HG03064 (cell line): ENCODE data around the gene APOB.
"Not testable (repeated sequence)": the region's sequence is repeated elsewhere in the genome, so short reads cannot be mapped to it uniquely, and the experiment has no call there.

Source experiments
- ATAC-seq: cut with Tn5 transposase; IDR thresholded peaks from one replicate; pipeline ENCODE4 v1.9.1; 2021; ENCODE audit warnings: low read depth; ENCODE audit not compliant: unreplicated experiment

The APOB gene

GRCh38 chr2:21035282-21035973, 8.4 kb downstream of the APOB start:
- ATAC-seq: no peak

DNA sequence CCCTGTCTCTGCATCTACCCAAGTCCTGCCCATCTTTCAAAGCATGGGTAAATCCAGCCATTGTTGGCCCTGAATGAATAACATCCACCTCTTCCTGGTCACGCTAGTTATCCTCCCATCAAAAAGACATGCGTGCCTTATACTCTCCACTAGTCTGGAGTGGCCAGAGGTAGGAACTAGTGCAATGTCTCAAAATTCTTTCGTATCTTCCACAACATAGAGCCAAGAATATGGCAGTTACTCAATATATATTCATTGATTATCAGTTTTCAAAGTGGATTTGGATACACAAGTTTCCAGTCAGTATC, 8.9 kb downstream of the APOB start:
- ATAC-seq: no peak

GRCh38 chr2:21034156-21034971, 9.5 kb downstream of the APOB start:
- ATAC-seq: no peak

DNA sequence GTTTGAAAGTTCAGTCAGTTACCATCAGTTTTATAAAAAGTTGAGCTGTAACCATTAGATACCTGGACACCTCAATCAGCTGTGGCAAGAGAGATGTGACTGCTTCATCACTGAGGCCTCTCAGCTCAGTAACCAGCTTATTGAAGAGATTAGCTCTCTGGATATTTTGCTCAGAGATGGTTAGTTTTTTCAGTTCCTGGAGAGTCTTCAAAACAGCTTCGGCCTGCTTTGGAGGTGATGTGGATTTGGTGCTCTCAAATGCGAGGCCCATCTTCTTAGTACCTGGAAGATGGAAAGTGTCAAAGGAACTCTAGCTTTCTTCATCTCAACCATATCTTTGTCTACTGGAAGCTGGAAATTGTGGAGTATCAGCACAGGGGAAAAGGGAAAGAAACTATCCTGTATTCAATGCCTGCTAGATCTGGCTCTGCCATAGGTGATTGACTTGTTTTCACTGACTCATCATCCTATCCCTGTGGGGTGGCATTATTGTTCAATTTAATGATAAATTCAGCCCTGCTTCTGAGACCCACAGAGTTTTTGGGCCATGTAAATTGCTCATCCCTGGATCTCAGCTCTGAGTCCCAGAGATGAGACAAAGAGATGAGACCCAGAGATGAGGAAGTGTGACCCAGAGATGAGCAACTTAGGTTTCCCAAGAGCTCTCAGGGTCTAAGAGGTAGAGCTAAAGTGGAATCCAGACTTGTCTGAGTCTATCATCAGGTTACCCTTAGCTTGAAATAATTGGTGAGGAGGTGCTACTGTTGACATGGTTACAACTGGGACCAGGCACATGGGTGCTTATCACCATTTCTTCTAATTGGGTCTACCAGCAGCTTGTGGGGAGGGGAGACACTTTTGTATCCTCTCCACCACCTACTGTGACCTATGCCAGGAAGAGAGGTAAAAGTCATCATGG, 10.4 kb downstream of the APOB start:
- ATAC-seq: no peak

GRCh38 chr2:21032338-21033236, 11.3 kb downstream of the APOB start:
- ATAC-seq: no peak

- no peak for ATAC-seq
Measured at GRCh38 chr2:21030983-21031968, 12.6 kb downstream of the APOB start.

GRCh38 chr2:21029519-21029918, 14.4 kb downstream of the APOB start:
- ATAC-seq: no peak

GRCh38 chr2:21028951-21029350, 14.9 kb downstream of the APOB start:
- ATAC-seq: not testable (repeated sequence)

DNA sequence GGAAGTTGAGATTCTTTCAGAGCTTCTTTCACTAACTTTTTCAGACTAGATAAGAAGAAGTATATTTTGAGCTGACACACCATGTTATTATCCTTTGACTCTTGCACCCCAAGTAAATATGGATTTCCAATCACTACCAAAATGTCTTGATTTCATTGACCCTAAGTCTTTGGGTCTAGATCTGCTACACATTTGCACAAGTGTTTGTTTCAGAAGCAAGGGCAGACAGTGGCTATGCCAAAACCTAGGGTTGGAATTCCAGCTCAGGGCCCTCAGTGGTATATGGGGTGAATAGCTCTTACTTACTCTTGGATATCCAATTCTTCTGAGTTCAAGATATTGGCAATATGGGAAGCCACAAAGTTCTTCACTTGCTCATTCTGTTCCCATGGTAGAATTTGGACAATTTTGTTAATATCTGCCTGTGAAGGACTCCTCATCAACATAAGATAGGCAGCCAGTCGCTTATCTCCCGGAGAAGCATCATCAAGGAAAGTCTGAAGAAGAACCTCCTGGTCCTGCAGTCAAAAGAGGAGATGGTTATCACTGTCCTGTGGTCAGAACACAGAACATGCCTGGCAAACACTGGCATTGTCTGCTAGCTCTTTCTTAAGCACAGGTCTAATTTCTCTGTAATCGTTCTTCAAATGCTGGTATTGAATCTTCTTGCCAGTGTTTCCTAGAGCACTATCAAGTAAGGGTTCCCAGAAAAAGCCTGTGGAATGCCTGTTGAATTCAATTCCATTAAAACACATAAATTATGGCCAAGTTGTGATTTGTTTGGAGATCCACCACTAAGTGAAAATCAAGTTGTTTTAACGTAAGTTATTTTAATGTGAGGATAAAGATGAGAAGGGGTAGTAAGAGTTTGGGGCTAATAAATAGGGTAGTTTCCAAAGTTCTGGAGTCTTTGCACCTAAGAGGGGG, 15.6 kb downstream of the APOB start:
- ATAC-seq: no peak

DNA sequence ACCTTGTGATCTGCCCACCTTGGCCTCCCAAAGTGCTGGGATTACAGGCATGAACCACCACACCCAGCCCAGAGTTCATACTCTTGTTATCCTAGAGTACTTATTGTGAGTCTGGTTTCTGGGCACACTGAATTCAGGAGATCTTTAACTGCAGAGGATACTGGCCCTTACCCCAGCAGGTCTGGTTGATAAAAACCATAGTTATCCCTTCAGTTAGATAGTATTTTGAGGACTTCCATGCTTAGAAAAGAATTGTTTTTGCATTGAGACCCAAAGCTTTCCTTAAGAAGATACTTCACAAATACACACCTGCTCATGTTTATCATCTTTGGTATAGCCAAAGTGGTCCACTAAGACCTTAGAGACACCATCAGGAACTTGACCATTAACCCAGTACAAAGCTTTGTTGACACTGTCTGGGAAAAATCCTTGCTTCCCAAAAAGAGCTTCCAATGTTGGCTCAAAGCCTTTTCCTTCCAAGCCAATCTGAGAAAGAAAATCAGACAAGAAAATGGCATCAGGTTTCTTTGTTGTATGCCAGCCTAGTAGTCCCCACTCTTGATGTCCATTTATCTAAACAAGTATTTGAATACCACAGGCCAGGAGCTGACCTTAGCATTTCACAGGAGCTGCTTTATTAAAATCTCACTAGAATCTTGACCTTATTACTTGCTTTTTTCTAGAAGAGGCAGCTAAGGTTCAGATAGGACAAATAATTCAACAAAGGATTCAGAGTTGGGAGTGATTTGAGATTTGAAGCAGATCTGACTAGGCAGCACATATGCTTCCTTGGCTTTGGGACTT, 17.2 kb downstream of the APOB start:
- no peak for ATAC-seq

- no peak for ATAC-seq
Measured at GRCh38 chr2:21025690-21026478, 18.0 kb downstream of the APOB start.

DNA sequence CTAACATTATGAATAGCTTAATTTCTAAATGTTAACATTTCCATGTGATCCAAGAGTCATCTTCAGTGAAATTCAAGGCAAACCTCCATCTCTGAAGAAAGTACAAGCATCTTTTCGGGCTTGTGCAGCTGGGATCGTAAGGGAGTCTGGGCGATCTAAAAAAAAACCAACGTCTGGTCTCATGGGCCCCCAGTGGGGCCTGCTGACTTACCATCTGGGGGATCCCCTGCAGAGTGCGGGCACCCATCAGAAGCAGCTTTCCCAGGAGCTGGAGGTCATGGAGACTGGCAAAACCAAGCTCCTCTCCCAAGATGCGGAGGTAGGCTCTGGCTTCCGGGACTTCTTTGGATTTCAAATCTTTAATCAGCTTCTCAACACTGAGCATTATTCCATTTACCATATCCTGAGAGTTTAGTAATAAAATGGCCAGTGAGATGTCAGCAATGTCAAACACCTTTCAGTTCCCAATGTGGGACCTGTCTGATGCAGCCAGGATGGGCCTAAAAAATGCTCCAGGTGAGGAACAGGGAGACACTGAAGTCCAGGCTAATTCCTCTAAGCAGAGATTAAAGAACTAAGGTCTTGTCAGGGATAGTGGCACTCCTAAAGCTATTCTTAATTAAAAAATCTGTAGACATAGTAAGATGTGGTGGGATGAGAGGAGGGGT, 19.0 kb downstream of the APOB start:
- ATAC-seq: no peak

DNA sequence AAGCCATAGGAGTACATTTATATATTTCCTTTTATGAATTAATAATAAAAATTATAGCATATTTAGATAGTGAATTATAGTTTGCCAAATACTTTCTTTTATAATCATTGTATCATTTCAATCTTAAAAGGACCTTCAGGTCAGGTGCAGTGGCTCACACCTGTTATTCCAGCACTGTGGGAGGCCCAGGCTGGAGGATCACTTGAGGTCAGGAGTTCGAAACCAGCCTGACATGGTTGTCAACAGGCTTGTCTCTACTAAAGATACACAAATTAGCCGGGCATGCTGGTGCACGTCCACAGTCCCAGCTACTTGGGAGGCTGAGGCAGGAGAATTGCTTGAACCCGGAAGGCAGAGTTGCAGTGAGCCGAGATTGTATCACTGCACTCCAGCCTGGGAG, 19.7 kb downstream of the APOB start:
- no peak for ATAC-seq

GRCh38 chr2:21023419-21024181, 20.3 kb downstream of the APOB start:
- no peak for ATAC-seq

DNA sequence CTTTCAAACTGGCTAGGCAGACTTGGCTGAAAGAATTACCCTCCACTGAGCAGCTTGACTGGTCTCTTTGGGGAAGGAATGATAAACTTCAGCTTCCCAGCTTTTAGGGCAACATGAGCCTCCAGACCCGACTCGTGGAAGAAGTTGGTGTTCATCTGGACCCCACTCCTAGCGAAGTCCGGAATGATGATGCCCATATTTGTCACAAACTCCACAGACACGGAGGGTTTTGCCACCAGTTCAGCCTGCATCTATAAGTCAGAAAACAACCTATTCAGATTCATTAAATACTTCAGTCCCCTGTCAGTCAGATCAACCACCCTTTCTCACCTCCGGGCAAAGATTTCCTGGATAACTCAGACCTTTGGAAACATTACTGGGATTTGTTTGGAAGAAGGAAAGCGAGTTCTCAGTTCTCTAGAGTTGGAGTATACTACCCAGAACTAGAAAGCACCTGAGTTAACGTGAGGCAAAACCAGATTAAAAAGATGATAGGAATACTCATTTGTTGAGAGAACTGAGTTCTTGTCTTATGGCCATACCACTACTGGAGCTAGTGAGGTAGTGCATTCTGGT, 21.0 kb downstream of the APOB start:
- no peak for ATAC-seq
